Head of caudate nucleus (tissue), 42 donors: Measurements from ENCODE around the gene TKT.

ENCODE experiments used
- DNase-seq, 42 donors: peaks; one replicate each; pipeline versions ENCODE4 v3.0.0 to v3.0.0-alpha.2; 2020 to 2021; ENCODE audit warnings: mixed read lengths in 7 of 42
- intact Hi-C: fragments of 100-400 bp; cut with DNase I; formaldehyde crosslinking; loops from one replicate; pipeline ENCODE4 v1.15.0; 2022

TKT gene

GRCh38 chr3:53211706-53212702 is 43.8 kb downstream of the TKT start:
- DNase-seq, result no peak
- intact Hi-C loops, result no loop called here

- no peak for DNase-seq
- intact Hi-C loops, result no loop called here
These were observed 53.3 kb downstream of the TKT start for GRCh38 chr3:53202331-53203015.

- DNase-seq, result no peak
- intact Hi-C loops, result no loop called here
These were observed 55.0 kb downstream of the TKT start for GRCh38 chr3:53200501-53201498.

- intact Hi-C loops, result loop anchor here (5.0 kb wide), 2 partner anchors 68 to 88 kb away; partner anchors contain the start of gene RFT1
- no peak for DNase-seq
These were observed 56.0 kb downstream of the TKT start for GRCh38 chr3:53199834-53200233.

GRCh38 chr3:53198996-53199395 is 56.8 kb downstream of the TKT start:
- no peak for DNase-seq
- intact Hi-C loops, result loop anchor here (5.0 kb wide), 2 partner anchors 67 to 87 kb away; partner anchors contain the start of gene RFT1

- DNase-seq, result no peak
- intact Hi-C loops, result loop anchor here (5.0 kb wide), 2 partner anchors 66 to 86 kb away; partner anchors contain the start of gene RFT1
These were observed 57.4 kb downstream of the TKT start for GRCh38 chr3:53198256-53198977.

- intact Hi-C loops, result loop anchor here (5.0 kb wide), 2 partner anchors 64 to 84 kb away; partner anchors contain the start of gene RFT1
These were observed 59.0 kb downstream of the TKT start for GRCh38 chr3:53196575-53197407.

GRCh38 chr3:53195602-53196574 is 59.9 kb downstream of the TKT start:
- peak in 30 of 42 donors; percentile 16 to 79 (median 52) for DNase-seq
- intact Hi-C loops, result loop anchor here (5.0 kb wide), 2 partner anchors 64 to 84 kb away; partner anchors contain the start of gene RFT1

More at GRCh38 chr3:53196575-53197407, 59.0 kb downstream of the TKT start:
- DNase-seq, result peak; percentile 43 to 90 (median 72)

GRCh38 chr3:53195066-53195450 is 60.8 kb downstream of the TKT start:
- intact Hi-C loops, result loop anchor here (5.0 kb wide), 2 partner anchors 63 to 83 kb away; partner anchors contain the start of gene RFT1
- no peak for DNase-seq

GRCh38 chr3:53194210-53195065 is 61.4 kb downstream of the TKT start:
- intact Hi-C loops, result loop anchor here (5.0 kb wide), 2 partner anchors 62 to 82 kb away; partner anchors contain the start of gene RFT1
- DNase-seq, result no peak

GRCh38 chr3:53193466-53194209 is 62.2 kb downstream of the TKT start:
- no peak for DNase-seq
- intact Hi-C loops, result no loop called here

- intact Hi-C loops, result no loop called here
- DNase-seq, result no peak
These were observed 63.2 kb downstream of the TKT start for GRCh38 chr3:53192608-53193007.

GRCh38 chr3:53191836-53192480 is 63.9 kb downstream of the TKT start:
- intact Hi-C loops, result no loop called here
- peak in 1 of 42 donors; percentile 6 for DNase-seq

- intact Hi-C loops, result no loop called here
- no peak for DNase-seq
These were observed 65.2 kb downstream of the TKT start for GRCh38 chr3:53190659-53191058.
